Measurements from ENCODE around the gene TTC28. TPM values are rescaled to one million over a fixed set of nuclear protein-coding genes. Genes with fewer than 3 reads are reported as not detected.

TTC28 gene
- total and polyA plus RNA-seq, 12 donors = 3.4 to 75.6 (median 28.6) TPM

GRCh38 chr22:28426346-28427132 is 253.1 kb downstream of the TTC28 start:
- Histone ChIP-seq H3K27ac (no peak overlapping the region), H3K9me3 (replicated peaks in 1 of 3) (no peaks in the 10 kb centered on the region), H3K36me3 (replicated peaks in 1 of 2) (no peaks in the 10 kb centered on the region), H3K27me3 (no peaks in the 10 kb centered on the region), H3K4me1 (replicated peaks in 1 of 2) (peaks cover 0 to 10% of the 10 kb centered on the region in 2 donors), H3K4me3 (no peak overlapping the region)
- intact Hi-C loops (cut with DNase I) = no loop called here
- no peak for DNase-seq
- WGBS, 4 donors = 39 to 49% (median 39%) methylated on average over 3 of the region's 3 CpGs
- no peak for TF ChIP-seq POLR2A (IDR thresholded peaks at IDR 0.05)

- Histone ChIP-seq H3K27ac (no peak overlapping the region), H3K27me3 (no peaks in the 10 kb centered on the region), H3K36me3 (replicated peaks in 1 of 2) (no peaks in the 10 kb centered on the region), H3K4me1 (replicated peaks in 1 of 2) (peaks cover 0 to 10% of the 10 kb centered on the region in 2 donors), H3K9me3 (replicated peaks in 1 of 3) (no peaks in the 10 kb centered on the region), H3K4me3 (no peak overlapping the region)
- intact Hi-C loops (cut with DNase I) = no loop called here
- TF ChIP-seq POLR2A (IDR thresholded peaks at IDR 0.05) = no peak
- no peak for TF ChIP-seq CTCF (IDR thresholded peaks at IDR 0.05)
- DNase-seq = no peak
- WGBS, 4 donors = 58 to 78% (median 71%) methylated on average over 2 of the region's 2 CpGs
Observed at GRCh38 chr22:28425211-28425610, 254.4 kb downstream of the TTC28 start.

- H3K9me3 ChIP-seq (replicated peaks in 1 of 3) = no peaks in the 10 kb centered on the region
- WGBS, 4 donors = 92 to 99% (median 97%) methylated on average over 2 of the region's 2 CpGs
- TF ChIP-seq POLR2A (IDR thresholded peaks at IDR 0.05) (no peak), CTCF (IDR thresholded peaks at IDR 0.05) (no peak)
- H3K4me1 ChIP-seq (replicated peaks in 1 of 2) = peaks cover 0 to 10% of the 10 kb centered on the region in 2 donors
- no peak overlapping the region for H3K4me3 ChIP-seq
- intact Hi-C loops (cut with DNase I) = no loop called here
- DNase-seq = no peak
- H3K27ac ChIP-seq = no peak overlapping the region
- H3K27me3 ChIP-seq = no peaks in the 10 kb centered on the region
- no peaks in the 10 kb centered on the region for H3K36me3 ChIP-seq (replicated peaks in 1 of 2)
Observed at GRCh38 chr22:28424427-28425080, 255.1 kb downstream of the TTC28 start.

DNA sequence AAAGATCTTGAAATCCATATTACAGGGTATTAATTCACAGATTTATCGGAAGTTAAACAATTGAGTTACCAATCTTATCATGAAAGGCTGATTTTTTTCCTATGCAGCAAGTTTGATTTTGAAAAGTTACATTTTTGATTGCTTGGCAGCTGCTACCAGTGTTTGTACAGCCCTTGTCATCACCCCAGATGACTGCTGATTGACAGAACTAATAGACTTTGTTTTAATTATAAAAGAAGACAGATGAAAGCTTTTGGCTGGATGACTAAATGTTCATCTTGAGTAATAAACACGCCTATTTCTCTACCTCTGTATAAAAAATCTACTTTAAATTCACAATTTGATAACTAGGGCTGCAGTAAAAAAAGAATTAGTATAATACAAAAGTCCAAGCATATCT is 259.7 kb downstream of the TTC28 start:
- Histone ChIP-seq H3K36me3 (replicated peaks in 1 of 2) (no peaks in the 10 kb centered on the region), H3K27me3 (no peaks in the 10 kb centered on the region), H3K9me3 (replicated peaks in 1 of 3) (no peaks in the 10 kb centered on the region), H3K4me3 (no peak overlapping the region), H3K4me1 (replicated peaks in 1 of 2) (no peaks in the 10 kb centered on the region), H3K27ac (no peak overlapping the region)
- intact Hi-C loops (cut with DNase I) = no loop called here
- no peak for DNase-seq
- TF ChIP-seq CTCF (IDR thresholded peaks at IDR 0.05) (no peak), POLR2A (IDR thresholded peaks at IDR 0.05) (no peak)
- 86 to 92% (median 89%) methylated on average over 2 of the region's 2 CpGs for WGBS, 4 donors
